Loucy (cell line): ENCODE measurements around the gene PKD1.

ENCODE experiments used
- CTCF ChIP-seq: fragments of 200-600 bp; sonication (generic); conservative IDR thresholded peaks from 2 replicates; pipeline ENCODE4 v1.5.1; 2014; ENCODE audit warnings: mild to moderate bottlenecking, antibody characterized with exemption, low read length
- EZH2phosphoT487 ChIP-seq: fragments of 200-600 bp; IDR thresholded peaks from 2 replicates; pipeline ENCODE4 v1.6.1; 2018; ENCODE audit warnings: antibody characterized with exemption, mild to moderate bottlenecking, moderate library complexity, borderline replicate concordance

- TF ChIP-seq CTCF (no peak), EZH2phosphoT487 (no peak)
These were observed 48.6 kb downstream of the PKD1 start for GRCh38 chr16:2086812-2087747.
